Effector CD8-positive, alpha-beta T cell (primary cell): Measurements from ENCODE around the gene SERPINE2.

ENCODE experiments used
- DNase-seq: peaks from one replicate; lab custom pipeline; 2025; lab: John Stamatoyannopoulos, UW

SERPINE2 gene

DNA sequence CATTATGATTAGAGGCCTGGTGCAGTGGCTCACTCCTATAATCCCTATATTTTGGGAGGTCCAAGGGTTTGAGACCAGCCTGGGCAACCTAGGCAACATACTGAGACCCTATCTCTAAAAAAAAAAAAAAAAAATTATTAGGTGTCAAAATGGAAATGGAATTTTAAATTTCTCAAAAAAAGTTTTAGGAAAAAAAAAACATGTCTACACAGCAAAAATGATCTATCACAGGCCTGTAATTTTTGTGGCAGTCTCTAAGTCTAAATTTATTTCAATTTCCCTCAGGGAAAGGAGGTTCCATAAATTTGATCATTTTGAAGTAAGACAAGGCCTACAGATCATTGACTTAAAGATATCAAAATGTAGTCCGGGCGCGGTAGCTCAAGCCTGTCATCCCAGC, 65.5 kb downstream of the SERPINE2 start:
- no peak for DNase-seq

GRCh38 chr2:223972656-223973102, 66.4 kb downstream of the SERPINE2 start:
- DNase-seq, result no peak

DNA sequence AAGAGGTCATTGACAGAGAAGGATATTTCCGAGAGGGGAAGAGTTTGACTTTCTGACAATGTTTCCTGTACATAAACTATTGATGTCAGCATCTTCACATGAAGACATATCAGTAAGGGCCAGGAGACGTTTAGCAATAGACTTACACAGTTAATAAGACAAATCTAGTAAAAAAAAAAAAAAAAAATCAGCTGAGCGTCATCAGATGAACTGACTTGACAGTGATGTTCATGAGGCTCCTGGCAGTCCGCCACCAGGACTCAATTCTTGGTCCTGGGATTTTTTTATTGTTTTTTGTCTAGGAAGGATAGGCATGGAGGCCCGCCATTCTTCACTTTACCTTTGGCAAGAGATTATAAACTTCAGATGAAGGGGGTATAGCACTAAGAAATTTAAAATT, 67.4 kb downstream of the SERPINE2 start:
- DNase-seq, result no peak

DNA sequence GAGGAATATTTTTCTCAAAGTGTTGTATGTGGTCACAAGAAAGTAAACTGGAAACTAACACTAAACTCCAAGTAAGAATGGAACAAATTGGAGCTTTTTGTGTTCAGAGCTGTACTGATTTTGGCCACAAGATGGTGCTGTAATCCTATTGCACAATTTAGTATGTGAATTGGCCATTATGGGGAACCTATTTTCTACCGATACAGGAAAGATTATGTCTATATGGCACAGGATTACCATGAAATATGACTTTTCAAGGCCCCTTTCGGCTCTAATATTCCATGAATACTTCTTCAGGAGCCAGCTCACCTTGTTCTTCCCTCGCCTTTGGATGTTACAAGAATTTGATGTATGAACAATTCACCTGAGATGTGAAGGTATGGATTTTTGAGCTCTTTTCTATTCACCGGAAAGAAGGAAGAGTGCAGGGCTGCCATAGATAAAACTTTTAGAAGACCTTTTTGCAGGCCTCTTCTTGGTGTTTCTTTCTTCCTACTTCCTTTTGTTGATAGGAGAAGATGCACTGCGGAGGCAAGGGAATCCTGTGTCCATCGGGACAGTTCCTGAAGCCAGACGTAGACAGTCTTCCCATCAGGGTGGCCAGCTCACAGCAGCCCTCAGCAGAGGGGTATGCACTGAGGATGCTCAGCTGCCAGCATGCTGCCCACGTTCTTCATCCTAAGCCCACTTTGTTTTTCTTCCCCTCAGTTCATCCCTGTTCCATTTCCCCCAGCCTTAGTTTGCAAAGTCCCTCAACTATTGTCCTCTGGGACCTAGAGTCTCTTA, 68.5 kb downstream of the SERPINE2 start:
- peak; percentile 16 for DNase-seq

- DNase-seq, result no peak
These were observed 69.2 kb downstream of the SERPINE2 start for GRCh38 chr2:223969856-223970255.

GRCh38 chr2:223969315-223969714, 69.8 kb downstream of the SERPINE2 start:
- no peak for DNase-seq

- DNase-seq, result no peak
These were observed 71.1 kb downstream of the SERPINE2 start for GRCh38 chr2:223967981-223968380.

GRCh38 chr2:223959688-223960087, 79.4 kb downstream of the SERPINE2 start:
- no peak for DNase-seq

DNA sequence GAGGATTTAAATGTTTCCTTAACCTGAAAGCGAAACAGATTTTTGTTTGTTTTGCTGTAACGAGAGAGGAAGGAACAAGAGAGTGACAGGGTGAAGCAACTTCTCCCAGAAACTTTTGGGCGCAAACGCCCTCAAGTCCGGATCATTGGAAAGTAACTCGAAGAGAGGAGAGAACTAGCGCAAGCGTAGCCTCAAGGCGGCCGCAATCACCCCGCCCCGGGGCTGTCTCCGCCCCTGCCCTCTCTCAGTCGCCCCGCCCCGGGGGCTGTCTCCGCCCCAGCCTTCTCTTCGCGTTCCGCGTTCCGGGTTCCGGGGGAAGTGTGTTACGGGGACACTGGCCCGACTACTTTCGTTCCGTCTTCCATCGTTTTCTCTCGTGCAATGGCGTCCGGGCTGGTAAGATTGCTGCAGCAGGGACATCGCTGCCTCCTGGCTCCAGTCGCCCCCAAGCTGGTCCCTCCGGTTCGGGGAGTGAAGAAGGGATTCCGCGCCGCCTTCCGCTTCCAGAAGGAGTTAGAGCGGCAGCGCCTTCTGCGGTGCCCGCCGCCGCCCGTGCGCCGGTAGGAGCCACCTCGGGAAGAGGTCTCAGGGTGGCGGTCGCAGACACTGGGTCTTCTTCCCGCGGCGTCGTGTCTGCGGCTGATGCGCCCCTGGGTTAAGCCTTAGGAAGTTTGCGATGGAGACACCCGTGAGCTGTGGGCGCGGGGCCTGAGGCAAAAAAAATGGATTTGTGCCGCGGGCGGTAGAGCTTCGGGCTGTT, 81.8 kb downstream of the SERPINE2 start, which contains the start of gene MRPL44:
TSS of gene MRPL44 (plus strand) at position 372 of the 760 bp plus-strand sequence. CDS start at position 382, 10 bp downstream.
- peak; percentile 93 for DNase-seq

DNA sequence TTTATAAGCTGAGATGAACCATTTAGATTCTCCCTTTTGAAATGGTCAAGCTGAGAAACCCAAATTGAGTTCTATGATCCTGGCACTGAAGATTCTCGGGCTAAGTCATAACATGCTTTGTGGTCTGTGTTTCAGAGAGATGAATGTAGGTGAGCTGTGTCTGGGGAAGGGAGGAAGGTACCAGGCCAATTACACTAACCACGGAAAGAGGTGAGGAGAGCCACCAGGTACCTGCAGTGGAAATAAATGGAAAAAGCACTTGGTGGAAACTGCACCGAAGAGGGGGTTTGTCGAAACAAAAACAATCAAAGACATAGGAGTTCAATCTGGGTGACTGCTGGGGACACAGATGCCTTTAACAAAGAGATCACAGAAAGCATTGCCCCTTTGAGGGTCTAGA, 82.8 kb downstream of the SERPINE2 start:
- DNase-seq, result no peak

DNA sequence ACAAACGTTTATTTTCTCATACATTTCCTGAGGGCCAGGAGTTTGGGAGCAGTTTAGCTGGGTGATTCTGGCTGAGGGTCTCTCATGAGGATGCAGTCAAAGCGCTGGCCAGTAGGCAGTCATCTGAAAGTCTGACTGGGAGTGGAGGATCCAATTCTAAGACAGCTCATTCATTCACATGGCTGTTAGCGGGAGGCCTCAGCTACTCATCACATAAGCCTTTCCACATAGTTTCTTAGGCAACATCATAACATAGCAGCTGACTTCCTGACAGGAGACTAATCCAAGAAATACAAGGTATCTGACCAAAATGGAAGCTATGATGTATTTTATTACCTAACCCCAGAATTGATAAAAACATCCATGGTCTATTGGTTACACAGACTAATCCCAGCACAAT, 84.7 kb downstream of the SERPINE2 start:
- no peak for DNase-seq

GRCh38 chr2:223952280-223952968, 86.7 kb downstream of the SERPINE2 start:
- DNase-seq, result no peak

DNA sequence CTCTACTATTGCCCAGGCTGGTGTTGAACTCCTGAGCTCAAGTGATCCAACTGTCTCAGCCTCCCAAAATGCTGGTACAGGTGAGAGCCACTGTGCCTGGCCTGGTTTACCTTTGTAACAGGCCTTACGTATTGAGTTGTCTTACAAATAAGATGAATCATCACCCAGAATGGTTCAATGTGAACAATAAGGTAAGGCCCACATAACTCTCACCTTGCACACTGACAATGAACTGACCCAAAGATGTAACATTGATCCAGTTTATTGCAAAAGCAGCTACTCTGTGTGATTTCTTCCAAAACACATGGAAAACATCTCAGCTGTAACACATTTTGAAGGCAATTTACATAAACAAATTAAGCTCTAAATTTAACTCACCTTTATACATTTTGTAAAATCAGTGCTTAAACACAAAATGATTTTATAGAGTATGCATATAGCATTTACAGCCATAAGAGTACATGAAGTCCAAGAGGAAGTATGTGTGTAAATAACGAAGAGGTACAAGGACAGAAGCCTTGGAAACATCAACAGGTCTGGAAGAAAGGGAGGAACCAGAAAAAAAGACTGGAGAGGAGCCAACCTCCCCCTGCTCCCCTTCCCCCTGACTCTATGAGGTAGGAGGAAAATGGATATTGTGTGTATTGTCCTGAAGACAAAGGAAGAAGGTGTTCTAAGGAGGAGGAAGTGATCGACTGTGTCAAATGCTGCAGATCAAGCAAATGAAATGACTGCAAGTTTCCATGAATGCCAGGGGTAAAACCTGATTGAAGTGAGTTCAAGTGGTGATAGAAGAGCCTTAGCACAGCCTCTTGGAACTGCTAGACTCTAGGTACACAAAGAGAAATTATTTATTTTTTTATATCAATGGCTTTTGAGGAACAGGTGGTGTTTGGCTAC, 88.4 kb downstream of the SERPINE2 start:
- DNase-seq, result no peak

GRCh38 chr2:223949241-223949840, 89.7 kb downstream of the SERPINE2 start:
- DNase-seq, result no peak

- DNase-seq, result no peak
These were observed 91.3 kb downstream of the SERPINE2 start for GRCh38 chr2:223947711-223948205.

DNA sequence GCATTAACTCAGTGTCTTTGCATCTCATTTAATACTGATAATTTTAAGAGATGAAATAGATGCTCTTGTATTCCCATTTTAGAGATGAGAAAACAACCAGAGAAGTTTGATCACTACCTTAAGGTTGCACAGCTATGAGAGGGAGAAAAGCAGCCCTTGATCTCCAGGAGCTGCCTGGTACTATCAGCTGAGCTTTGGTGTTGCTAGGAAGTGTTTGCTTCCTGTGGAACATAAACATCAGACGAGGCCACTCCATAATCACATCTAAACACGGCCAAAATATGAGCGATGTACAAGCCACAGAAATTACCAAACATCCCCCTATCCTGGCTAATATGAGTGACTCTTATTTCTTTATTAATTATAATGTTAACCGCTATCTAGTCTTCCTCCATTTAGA, 93.3 kb downstream of the SERPINE2 start:
- DNase-seq, result no peak

DNA sequence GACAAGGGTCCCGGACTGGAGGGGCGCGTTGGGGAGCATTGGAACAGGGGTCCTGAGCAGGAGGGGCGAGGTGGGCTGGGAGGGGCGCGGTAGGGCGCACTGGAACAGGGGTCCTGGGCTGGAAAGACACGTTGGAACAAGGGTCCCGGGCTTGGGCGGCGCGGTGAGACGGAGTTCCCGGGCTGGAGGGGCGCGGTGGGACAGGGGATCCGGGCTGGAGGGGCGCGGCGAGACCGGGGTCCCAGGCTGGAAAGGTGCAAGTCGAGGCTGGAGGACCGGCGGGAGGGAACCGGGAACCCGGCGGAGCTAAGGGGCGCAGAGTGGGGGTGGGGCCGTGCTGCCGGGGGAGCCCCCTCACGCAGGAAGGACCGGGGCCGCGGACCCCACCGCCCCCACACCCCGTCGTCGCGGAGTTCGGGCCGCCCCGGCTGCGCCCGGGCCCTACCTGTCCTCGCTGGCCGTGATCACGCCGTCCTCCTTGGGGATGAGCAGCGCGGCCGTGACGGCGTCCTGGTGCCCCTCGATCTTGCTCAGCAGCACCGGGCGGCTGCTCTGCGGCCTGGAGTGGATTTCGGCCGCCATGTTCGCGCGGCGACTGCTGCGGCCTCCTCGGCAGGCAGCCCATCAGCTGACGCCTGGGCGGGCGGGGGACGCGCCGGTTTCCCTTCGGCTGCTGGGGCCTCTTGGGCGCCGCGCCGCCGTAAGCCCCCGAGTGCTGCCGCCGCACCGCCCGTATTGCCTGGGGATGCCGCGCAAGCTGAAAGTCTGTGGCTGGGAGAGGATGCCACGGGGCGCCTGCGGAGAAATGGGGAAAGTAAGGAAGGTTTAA, 94.2 kb downstream of the SERPINE2 start, which contains the start of gene WDFY1:
TSS of gene WDFY1 (minus strand) at position 633 of the 829 bp plus-strand sequence. CDS start at position 582, 51 bp downstream.
- peak; percentile 37 for DNase-seq

GRCh38 chr2:223944166-223944702, 94.9 kb downstream of the SERPINE2 start:
- peak; percentile 9 for DNase-seq

DNA sequence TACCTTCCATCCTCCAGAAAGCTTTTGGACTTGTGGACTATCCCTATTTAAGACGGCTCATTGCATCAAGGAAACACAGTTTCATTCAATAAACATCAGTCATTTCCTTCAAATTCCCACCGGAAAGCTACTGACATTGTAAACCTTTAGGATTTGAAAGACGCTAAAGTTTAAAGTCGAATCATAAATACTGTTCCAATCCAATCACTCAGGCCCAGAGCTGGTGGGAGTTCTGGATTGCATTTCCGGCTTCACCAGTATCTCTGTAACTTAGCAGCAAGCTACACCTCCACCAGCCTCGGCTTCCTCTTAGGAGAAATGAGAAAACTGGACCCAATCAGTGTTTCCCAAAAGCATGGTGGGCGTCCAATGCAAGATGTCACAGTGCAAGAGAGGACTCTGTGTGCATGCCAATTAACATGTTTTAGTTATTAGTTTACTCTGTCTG, 95.5 kb downstream of the SERPINE2 start:
- DNase-seq, result no peak
